ENCODE results near the gene RCVRN. TPM values are rescaled to one million over a fixed set of nuclear protein-coding genes. Genes with fewer than 3 reads are reported as not detected.

Gene RCVRN
- total RNA-seq, 1 experiment from 2014 or later = not detected

DNA sequence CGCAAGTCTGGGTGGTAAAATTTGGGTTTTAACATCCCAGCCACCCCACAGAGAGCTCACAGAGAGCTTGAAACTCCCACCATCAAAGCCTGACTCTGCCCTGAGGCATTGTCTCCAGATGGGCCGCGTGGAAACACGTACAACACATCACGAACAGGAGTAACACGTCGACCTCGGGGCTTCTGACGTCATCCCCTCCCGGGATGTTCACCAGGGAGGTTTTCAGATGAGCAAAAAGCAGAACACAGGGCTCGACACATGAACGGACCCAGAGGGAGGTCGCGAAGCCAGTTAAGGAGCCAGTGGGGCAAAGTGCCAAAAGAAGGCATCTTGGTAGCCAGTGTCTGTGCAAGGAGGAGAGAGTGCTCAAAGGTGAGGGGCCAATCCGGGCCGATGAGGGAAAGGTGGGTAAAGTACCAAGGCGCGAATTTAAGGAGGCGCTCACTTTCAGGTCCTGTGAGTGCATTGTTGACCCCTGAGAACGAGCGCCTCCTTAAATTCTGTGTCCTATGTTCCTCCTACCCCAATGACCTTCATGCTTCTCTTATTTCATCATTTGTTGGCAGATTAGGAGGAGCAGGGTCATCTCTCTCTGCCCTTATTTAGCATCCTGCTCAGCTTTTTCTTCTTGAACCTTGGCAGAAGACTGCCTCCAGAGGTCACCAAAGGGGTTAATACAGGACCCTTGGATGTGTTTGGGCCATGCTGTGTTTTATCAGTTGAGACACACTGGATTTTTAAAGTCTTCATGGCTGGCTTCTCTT, 5.6 kb downstream of the RCVRN start:
- H3K4me2 ChIP-seq (ENCODE audit: insufficient read depth, insufficient read length, low read length) = no peak overlapping the region
- H2AK5ac ChIP-seq (ENCODE audit: insufficient read length, low read length) = no peak overlapping the region
- Mint-ChIP-seq H3K9me3 (no peaks in the 10 kb centered on the region), H3K27ac (no peak overlapping the region; a peak in 1 of 7 replicates), H3K4me1 (peaks cover 5 to 29% of the 10 kb centered on the region in 2 experiments; a peak in 3 of 4 replicates), H3K27me3 (ENCODE audit: low read depth) (peaks cover 6% of the 10 kb centered on the region), H3K36me3 (ENCODE audit: insufficient read depth in 1 of 3, low read depth in 3 of 3) (no peaks in the 10 kb centered on the region), H3K4me3 (no peak overlapping the region; a peak in 1 of 5 replicates)
- no peak overlapping the region for H4K8ac ChIP-seq (replicated peaks; ENCODE audit: insufficient read length, low read depth, low read length)
- no peaks in the 10 kb centered on the region for H3K79me1 ChIP-seq (ENCODE audit: insufficient read depth, low read depth, low read length, poor library complexity, severe bottlenecking)
- no peak overlapping the region for H3K9ac ChIP-seq (ENCODE audit: extremely low read depth, insufficient read length, low read length)
- no peak overlapping the region for H3K14ac ChIP-seq (ENCODE audit: insufficient read depth, low read length)
- no peak overlapping the region for H3K4ac ChIP-seq (ENCODE audit: low read depth, low read length)
- H2AFZ ChIP-seq (ENCODE audit: low read length) = no peak overlapping the region
- no peak overlapping the region for H3T11ph ChIP-seq (ENCODE audit: low read length)
- H3K18ac ChIP-seq (ENCODE audit: insufficient read length, low read depth, low read length) = no peak overlapping the region
- no peak overlapping the region for H3K27ac ChIP-seq (ENCODE audit: insufficient read length, low read depth, low read length)
- DNase-seq = no peak
- no peaks in the 10 kb centered on the region for H3K9me3 ChIP-seq (ENCODE audit: control insufficient read depth, low read depth, low read length)
- TF ChIP-seq, protein P1, sequence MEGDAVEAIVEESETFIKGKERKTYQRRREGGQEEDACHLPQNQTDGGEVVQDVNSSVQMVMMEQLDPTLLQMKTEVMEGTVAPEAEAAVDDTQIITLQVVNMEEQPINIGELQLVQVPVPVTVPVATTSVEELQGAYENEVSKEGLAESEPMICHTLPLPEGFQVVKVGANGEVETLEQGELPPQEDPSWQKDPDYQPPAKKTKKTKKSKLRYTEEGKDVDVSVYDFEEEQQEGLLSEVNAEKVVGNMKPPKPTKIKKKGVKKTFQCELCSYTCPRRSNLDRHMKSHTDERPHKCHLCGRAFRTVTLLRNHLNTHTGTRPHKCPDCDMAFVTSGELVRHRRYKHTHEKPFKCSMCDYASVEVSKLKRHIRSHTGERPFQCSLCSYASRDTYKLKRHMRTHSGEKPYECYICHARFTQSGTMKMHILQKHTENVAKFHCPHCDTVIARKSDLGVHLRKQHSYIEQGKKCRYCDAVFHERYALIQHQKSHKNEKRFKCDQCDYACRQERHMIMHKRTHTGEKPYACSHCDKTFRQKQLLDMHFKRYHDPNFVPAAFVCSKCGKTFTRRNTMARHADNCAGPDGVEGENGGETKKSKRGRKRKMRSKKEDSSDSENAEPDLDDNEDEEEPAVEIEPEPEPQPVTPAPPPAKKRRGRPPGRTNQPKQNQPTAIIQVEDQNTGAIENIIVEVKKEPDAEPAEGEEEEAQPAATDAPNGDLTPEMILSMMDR (conservative IDR thresholded peaks at IDR 0.05) = peak; percentile 13; the same call in 1 of the 3 replicates
- no CpG with 5 or more reads among the region's 21 CpGs for WGBS (ENCODE audit: extremely low coverage, insufficient read length, low lambda C conversion rate)
- H3K23me2 ChIP-seq (ENCODE audit: insufficient read length, low read depth, low read length, poor library complexity, severe bottlenecking) = no peaks in the 10 kb centered on the region
- H2BK12ac ChIP-seq (ENCODE audit: insufficient read length, low read depth, low read length) = no peak overlapping the region
- no peak overlapping the region for H2BK20ac ChIP-seq (ENCODE audit: low read depth, low read length, poor library complexity, severe bottlenecking)
- H3K79me2 ChIP-seq (ENCODE audit: insufficient read depth, low read length) = no peaks in the 10 kb centered on the region
- no peaks in the 10 kb centered on the region for H4K20me1 ChIP-seq (ENCODE audit: control insufficient read depth, insufficient read depth, insufficient read length)
- H3K4me1 ChIP-seq (ENCODE audit: insufficient read depth, low read length) = no peaks in the 10 kb centered on the region
- H2BK15ac ChIP-seq (ENCODE audit: low read depth, low read length) = no peak overlapping the region
- H4K91ac ChIP-seq (ENCODE audit: insufficient read length, low read depth, low read length) = no peak overlapping the region
- no peak overlapping the region for H4K5ac ChIP-seq (ENCODE audit: insufficient read length, low read depth, low read length)
- no peak overlapping the region for H2BK5ac ChIP-seq (ENCODE audit: insufficient read length, low read length)
- no peak overlapping the region for H3K23ac ChIP-seq (ENCODE audit: insufficient read length, low read depth, low read length)
- H3K27me3 ChIP-seq (ENCODE audit: insufficient read depth, low read length) = no peaks in the 10 kb centered on the region; the same call in 1 of the 2 replicates
- no peak overlapping the region for H3K56ac ChIP-seq (ENCODE audit: insufficient read length, low read depth, low read length)
- no peak overlapping the region for H2BK120ac ChIP-seq (ENCODE audit: low read depth, low read length, poor library complexity, severe bottlenecking)

All from H9 (cell line).